ENCODE data around the gene NPC1.

The NPC1 gene

DNA sequence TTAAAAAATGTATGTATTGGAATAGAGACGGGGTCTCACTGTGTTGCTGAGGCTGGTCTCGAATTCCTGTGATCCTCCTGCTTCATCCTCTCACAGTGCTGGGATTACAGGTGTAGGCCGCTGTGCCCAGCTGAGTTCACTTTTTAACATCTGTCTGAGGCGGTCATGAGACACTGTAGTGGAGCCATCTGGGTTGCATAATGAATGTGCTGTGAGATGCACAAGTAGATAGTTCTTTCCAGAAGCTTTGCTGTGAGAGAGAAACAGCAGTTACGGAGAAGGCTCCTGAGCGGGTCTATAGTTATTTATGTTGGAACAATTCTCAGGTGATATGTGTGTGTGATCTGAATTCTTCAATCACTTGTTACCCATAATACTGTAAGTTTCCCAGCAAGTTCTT, 79.9 kb downstream of the NPC1 start:
- Histone ChIP-seq H3K27ac (no peak overlapping the region), H3K27me3 (ENCODE audit: control insufficient read depth, insufficient read depth, low read length) (no peaks in the 10 kb centered on the region), H3K36me3 (ENCODE audit: control insufficient read depth, insufficient read depth, low read length) (no peaks in the 10 kb centered on the region), H3K79me2 (peaks cover 6% of the 10 kb centered on the region), H2AFZ (no peak overlapping the region), H3K4me2 (ENCODE audit: low read length) (no peak overlapping the region), H3K9me3 (ENCODE audit: control insufficient read depth, low read length) (no peaks in the 10 kb centered on the region), H3K4me3 (ENCODE audit: low read depth, low read length) (no peak overlapping the region), H3K9ac (no peak overlapping the region), H3K4me1 (peaks cover 4% of the 10 kb centered on the region)
- TF ChIP-seq CTCF (IDR thresholded peaks at IDR 0.05) = no peak

DNA sequence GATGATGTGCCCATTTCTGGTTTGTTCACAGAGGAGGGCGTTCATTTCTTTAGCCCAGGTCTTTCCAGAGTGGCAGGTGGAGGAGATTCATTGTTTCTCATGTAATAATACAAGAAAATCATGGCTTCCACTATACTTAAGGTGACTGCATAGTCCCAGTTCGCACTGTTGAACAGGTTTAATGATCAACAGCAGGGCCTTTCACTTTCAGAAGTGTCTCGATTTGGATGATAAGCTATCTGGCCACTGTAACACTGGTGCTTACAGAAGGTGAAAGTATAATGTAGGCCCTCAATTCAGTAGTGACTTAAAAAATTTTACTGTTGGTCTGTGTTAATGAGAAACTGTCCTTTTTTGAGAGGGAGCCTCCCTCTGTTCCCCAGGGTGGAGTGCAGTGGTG, 81.6 kb downstream of the NPC1 start:
- H3K9ac ChIP-seq = no peak overlapping the region
- peak overlapping the region; percentile 86 for H3K4me3 ChIP-seq (ENCODE audit: low read depth, low read length)
- no peak overlapping the region for H2AFZ ChIP-seq
- no peak overlapping the region for H3K27ac ChIP-seq
- no peaks in the 10 kb centered on the region for H3K9me3 ChIP-seq (ENCODE audit: control insufficient read depth, low read length)
- H3K4me1 ChIP-seq = peaks cover 4% of the 10 kb centered on the region
- peaks cover 6% of the 10 kb centered on the region for H3K79me2 ChIP-seq
- H3K4me2 ChIP-seq (ENCODE audit: low read length) = peak overlapping the region; percentile 99
- no peaks in the 10 kb centered on the region for H3K27me3 ChIP-seq (ENCODE audit: control insufficient read depth, insufficient read depth, low read length)
- H3K36me3 ChIP-seq (ENCODE audit: control insufficient read depth, insufficient read depth, low read length) = no peaks in the 10 kb centered on the region
- TF ChIP-seq CTCF (IDR thresholded peaks at IDR 0.05) = no peak

DNA sequence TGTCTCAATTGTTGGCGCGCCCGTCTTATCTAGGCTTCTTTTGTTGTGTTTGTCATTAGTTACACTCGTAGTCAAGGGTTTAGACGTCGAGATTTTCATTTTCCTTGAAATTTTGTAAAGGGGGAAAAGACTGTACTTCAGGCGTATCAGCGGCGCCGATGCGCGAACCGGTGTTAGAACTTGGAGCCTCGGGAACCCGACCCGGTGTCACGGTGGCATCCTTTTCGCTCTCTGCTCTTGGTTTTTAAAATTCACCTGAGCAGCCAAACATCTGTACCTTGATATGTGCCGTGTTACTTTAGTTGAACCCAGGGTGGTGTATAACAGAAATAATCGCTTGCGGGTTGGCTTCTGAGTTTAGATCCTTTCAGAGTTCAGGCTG, 82.4 kb downstream of the NPC1 start:
- Histone ChIP-seq H3K4me3 (ENCODE audit: low read depth, low read length) (peak overlapping the region; percentile 86), H3K79me2 (peaks cover 6% of the 10 kb centered on the region), H3K4me2 (ENCODE audit: low read length) (peak overlapping the region; percentile 99), H3K27me3 (ENCODE audit: control insufficient read depth, insufficient read depth, low read length) (no peaks in the 10 kb centered on the region), H3K9me3 (ENCODE audit: control insufficient read depth, low read length) (no peaks in the 10 kb centered on the region), H3K9ac (peak overlapping the region; percentile 30), H2AFZ (peak overlapping the region; percentile 92), H3K36me3 (ENCODE audit: control insufficient read depth, insufficient read depth, low read length) (no peaks in the 10 kb centered on the region), H3K27ac (no peak overlapping the region), H3K4me1 (peaks cover 4% of the 10 kb centered on the region)
- no peak for TF ChIP-seq CTCF (IDR thresholded peaks at IDR 0.05)

DNA sequence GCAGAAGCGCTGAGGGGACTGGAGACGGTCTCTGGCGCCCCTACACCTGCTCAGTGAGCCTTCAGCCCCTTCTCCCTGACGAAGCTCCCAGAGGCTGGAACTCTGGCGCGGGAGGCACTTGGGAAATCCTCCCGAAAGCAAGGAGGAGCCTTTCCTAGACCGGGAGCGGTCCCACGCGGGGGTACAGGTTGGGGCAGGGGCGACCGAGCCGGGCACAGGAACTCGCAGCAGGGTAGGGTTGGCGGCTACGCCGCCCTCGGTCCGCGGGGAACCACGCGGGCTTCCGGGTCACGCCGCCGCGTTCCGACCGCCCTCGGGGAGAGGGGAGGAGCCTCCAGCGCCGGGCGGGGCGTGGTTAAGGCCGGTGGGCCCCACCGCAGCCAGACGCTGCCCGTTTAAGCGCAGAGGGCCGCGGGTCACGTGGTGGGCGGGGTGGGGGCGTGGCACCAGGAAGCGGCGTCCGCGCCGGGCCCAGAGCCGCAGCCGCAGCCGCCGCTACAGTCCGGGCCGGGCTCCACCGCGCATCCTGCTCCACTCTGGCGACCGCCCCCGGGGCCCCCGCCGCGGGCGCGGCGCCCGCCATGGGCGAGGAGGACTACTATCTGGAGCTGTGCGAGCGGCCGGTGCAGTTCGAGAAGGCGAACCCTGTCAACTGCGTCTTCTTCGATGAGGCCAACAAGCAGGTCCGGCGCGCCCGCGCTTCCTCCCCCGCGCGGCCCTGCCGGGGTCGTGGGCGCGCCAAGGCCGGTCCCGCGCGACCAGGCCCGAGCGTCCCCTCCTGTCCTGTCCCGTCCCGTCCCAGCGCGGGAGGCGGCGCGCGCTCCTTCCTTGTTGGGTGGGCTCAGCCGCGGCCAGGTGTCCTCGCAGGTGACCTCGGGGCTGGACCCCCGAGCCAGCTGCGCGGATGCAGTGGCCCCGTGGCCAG, 83.0 kb downstream of the NPC1 start, which contains the start of gene RMC1:
TSS of gene RMC1 (plus strand) at position 474 of the 925 bp plus-strand sequence. CDS start at position 582, 108 bp downstream.
- H3K9me3 ChIP-seq (ENCODE audit: control insufficient read depth, low read length) = no peaks in the 10 kb centered on the region
- no peak for TF ChIP-seq CTCF (IDR thresholded peaks at IDR 0.05)
- H3K27ac ChIP-seq = peak within 1 kb of the TSS; percentile 81
- no peaks in the 10 kb centered on the region for H3K27me3 ChIP-seq (ENCODE audit: control insufficient read depth, insufficient read depth, low read length)
- peak within 1 kb of the TSS; percentile 30 for H3K9ac ChIP-seq
- H3K4me1 ChIP-seq = peaks cover 4% of the 10 kb centered on the region
- H3K79me2 ChIP-seq = peaks cover 6% of the 10 kb centered on the region
- peak within 1 kb of the TSS; percentile 99 for H3K4me2 ChIP-seq (ENCODE audit: low read length)
- H2AFZ ChIP-seq = peak within 1 kb of the TSS; percentile 92
- H3K4me3 ChIP-seq (ENCODE audit: low read depth, low read length) = peak within 1 kb of the TSS; percentile 91
- no peaks in the 10 kb centered on the region for H3K36me3 ChIP-seq (ENCODE audit: control insufficient read depth, insufficient read depth, low read length)
